BJ (cell line): ENCODE measurements around the gene RRP1B. TPM values are rescaled to one million over a fixed set of nuclear protein-coding genes. Genes with fewer than 3 reads are reported as not detected.

ENCODE experiments used
- CTCF ChIA-PET: fragments of 350-600 bp; formaldehyde crosslinking; extraction: SDS; loops from one replicate; lab custom pipeline; 2021; ENCODE audit warnings: antibody characterized with exemption, inconsistent platforms; lab: Yijun Ruan, JAX
- POLR2A ChIA-PET: fragments of 300-600 bp; sonication (Branson Sonifier 250); formaldehyde crosslinking; extraction: SDS; loops from one replicate; lab custom pipeline; 2021; ENCODE audit warnings: antibody characterized with exemption; lab: Charles Lee
- DNase-seq: peaks from one replicate; pipeline ENCODE4 v3.0.0-alpha.2; 2011; ENCODE audit warnings: low read depth
- H3K27me3 ChIP-seq: 2 replicates; pipeline ENCODE4 v1.6.0; 2011; ENCODE audit warnings: low read length; ENCODE audit not compliant: control insufficient read depth, insufficient read depth
- H3K36me3 ChIP-seq: 2 replicates; pipeline ENCODE4 v1.5.1; 2011; ENCODE audit warnings: low read length; ENCODE audit not compliant: control insufficient read depth, insufficient read depth
- H3K4me3 ChIP-seq: 2 replicates; pipeline ENCODE4 v1.5.1; 2011; ENCODE audit warnings: low read depth, mild to moderate bottlenecking, control low read depth, low read length
- polyA plus RNA-seq: library from polyadenylated mRNA; depleted of rRNA; stranded (reverse); fragments of >200 nt; gene quantifications from 2 replicates; pipeline ENCODE4 v1.2.3, GENCODE V29; 2011
- TF ChIP-seq, protein P1 (sequence below): IDR thresholded peaks from 2 replicates; pipeline ENCODE4 v1.5.1; 2011; ENCODE audit warnings: low read depth, mild to moderate bottlenecking, control low read depth, inconsistent platforms, low read length, moderate library complexity; ENCODE audit not compliant: insufficient read depth

Gene RRP1B
- polyA plus RNA-seq, 1 experiment = 11.6 TPM

DNA sequence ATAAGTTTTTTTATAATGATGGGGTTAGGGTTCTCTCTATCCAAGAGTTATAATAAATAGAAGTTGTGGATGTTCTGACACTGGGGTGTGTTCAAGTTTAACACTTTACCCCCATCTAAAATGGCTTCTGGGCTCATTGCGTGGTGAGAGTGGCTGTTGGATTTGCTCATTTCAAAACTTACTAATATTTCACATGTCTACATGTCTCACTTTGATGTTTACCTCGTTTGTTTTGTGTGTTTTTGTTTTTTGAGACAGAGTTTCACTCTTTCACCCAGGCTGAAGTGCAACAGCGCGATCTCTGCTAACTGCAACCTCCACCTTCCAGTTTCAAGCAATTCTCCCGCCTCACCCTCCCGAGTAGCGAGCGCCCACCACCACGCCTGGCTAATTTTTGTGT, 3.7 kb downstream of the RRP1B start:
- Histone ChIP-seq H3K27me3 (no peaks in the 10 kb centered on the region), H3K36me3 (no peaks in the 10 kb centered on the region; the same call in 1 of the 2 replicates), H3K4me3 (no peak overlapping the region)
- ChIA-PET CTCF (no interaction called here), POLR2A (no interaction called here)
- TF ChIP-seq, protein P1, sequence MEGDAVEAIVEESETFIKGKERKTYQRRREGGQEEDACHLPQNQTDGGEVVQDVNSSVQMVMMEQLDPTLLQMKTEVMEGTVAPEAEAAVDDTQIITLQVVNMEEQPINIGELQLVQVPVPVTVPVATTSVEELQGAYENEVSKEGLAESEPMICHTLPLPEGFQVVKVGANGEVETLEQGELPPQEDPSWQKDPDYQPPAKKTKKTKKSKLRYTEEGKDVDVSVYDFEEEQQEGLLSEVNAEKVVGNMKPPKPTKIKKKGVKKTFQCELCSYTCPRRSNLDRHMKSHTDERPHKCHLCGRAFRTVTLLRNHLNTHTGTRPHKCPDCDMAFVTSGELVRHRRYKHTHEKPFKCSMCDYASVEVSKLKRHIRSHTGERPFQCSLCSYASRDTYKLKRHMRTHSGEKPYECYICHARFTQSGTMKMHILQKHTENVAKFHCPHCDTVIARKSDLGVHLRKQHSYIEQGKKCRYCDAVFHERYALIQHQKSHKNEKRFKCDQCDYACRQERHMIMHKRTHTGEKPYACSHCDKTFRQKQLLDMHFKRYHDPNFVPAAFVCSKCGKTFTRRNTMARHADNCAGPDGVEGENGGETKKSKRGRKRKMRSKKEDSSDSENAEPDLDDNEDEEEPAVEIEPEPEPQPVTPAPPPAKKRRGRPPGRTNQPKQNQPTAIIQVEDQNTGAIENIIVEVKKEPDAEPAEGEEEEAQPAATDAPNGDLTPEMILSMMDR = no peak
- no peak for DNase-seq

DNA sequence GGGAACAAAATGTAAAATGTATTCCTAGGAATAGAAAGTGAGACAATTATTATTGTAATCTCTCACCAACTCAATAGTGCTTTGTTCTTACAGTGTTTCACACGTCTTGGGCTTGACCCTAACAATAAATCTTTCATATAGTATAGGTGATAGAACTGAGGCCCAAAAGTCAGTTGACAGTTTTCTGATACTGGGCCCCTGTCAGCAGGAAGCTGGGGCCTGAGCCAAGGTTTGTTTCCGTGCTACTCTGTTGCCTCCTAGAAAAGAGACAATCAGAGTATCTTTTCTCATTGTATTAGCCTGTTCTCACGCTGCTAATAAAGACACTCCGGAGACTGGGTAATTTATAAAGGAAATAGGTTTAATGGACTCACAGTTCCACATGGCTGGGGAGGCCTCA, 5.0 kb downstream of the RRP1B start:
- Histone ChIP-seq H3K4me3 (no peak overlapping the region), H3K36me3 (no peaks in the 10 kb centered on the region; the same call in 1 of the 2 replicates), H3K27me3 (no peaks in the 10 kb centered on the region)
- TF ChIP-seq, protein P1 = no peak
- ChIA-PET CTCF (no interaction called here), POLR2A (no interaction called here)
- DNase-seq = no peak

DNA sequence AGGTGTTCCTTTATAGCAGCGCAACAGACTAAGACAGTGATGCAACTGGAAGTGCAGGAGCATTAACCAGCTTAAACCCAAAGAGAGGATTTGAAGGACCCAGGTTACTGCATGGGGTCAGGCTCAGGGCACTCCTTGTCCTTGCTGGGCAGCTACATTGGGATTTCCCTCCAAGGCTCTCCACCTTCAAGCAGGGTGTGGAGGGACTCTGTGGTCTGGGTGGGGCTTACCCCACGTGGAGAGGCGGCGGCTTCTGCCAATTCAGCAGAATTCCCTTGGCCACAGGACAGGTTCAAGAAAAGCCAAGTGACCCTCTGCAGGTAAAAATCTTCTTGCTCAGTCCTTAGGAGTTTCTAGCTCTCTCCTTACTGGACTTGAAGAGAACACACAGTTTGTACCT, 6.5 kb downstream of the RRP1B start:
- ChIA-PET POLR2A (no interaction called here), CTCF (interaction anchor here (0.6 to 1.3 kb wide), 2 partner anchors 10 to 11 kb away, joined by 3 to 4 read pairs; no protein-coding TSS in a partner anchor)
- TF ChIP-seq, protein P1 = no peak
- Histone ChIP-seq H3K27me3 (no peaks in the 10 kb centered on the region), H3K36me3 (peaks cover 2% of the 10 kb centered on the region; the same call in 1 of the 2 replicates), H3K4me3 (no peak overlapping the region)
- no peak for DNase-seq

DNA sequence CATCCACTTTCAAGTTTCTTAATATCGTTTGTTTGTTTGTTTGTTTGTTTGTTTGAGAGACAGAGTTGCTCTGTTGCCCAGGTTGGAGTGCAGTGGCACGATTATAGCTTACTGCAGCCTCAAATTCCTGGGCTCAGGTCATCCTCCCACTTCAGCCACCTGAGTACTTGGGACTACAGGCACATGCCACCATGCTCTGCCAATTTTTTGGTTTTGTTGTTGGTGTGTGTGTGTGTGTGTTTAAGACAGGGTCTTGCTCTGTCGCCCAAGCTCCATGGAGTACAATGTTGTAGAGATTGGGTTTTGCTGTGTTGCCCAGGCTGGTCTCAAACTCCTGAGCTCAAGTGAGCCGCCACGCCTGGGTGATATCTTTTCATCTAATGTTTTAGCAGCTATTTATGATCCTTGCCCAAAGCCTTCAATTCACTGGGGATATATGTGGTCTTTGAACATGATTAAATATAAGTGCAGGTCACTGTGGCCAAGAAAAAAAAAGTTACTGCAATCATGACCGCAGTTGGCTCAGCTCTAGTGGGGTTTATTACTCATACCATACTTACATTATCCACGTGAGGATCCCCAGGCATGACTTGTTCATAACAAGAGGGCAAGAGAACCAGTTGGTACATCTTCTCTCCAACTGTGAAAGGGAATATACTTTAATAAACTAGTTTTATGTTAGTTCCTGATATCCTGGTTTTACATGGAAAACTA, 8.0 kb downstream of the RRP1B start:
- no peak overlapping the region for H3K4me3 ChIP-seq
- no peaks in the 10 kb centered on the region for H3K27me3 ChIP-seq
- DNase-seq = no peak
- peaks cover 7% of the 10 kb centered on the region for H3K36me3 ChIP-seq
- TF ChIP-seq, protein P1 = no peak
- POLR2A ChIA-PET = no interaction called here
- CTCF ChIA-PET = no interaction called here

DNA sequence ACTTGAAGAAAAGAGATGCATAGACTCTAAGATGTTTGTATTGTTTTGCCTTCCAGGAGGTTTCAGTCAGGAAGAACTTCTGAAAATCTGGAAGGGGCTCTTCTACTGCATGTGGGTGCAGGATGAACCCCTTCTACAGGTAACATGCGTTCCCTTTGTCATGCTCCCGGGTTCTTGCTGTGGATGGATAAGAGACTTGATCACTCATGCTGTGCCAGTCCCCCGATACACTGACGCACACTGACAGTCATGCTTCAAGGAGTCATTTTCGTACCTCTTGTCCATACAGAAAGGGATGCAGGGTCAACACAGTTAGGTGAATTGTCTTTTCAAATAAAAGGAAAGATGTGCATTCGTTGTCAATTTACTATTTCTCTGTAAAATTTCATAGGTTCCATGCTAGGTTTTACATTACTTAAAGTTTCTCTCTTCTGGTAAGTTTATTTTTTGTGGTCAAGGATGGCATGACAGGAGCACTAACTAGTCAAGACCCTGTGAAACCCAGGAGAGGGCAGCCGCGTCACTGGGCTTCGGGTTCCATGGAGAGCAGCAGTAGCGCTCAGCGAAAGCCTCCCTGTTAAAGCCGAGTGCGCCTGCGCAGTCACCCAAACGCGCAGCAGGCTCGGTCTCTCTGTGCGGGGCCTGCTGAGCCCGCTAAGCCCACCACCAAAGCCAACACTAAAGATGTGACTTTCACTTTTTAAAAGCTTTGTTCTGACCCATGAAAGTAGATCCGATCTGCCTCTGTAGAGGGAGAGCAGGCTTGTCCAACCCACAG, 10.7 kb downstream of the RRP1B start:
- Histone ChIP-seq H3K4me3 (no peak overlapping the region), H3K27me3 (no peaks in the 10 kb centered on the region), H3K36me3 (peaks cover 9% of the 10 kb centered on the region)
- ChIA-PET CTCF (no interaction called here), POLR2A (no interaction called here)
- TF ChIP-seq, protein P1 = no peak
- DNase-seq = no peak
